ENCODE measurements around the gene KIAA0825. TPM values are rescaled to one million over a fixed set of nuclear protein-coding genes. Genes with fewer than 3 reads are reported as not detected.

KIAA0825 gene
- total and polyA plus RNA-seq, 2 of the 8 experiments (the other 6 are each of a cell fraction or from before 2014, with no cell fraction given): 0.60 to 1.0 TPM

DNA sequence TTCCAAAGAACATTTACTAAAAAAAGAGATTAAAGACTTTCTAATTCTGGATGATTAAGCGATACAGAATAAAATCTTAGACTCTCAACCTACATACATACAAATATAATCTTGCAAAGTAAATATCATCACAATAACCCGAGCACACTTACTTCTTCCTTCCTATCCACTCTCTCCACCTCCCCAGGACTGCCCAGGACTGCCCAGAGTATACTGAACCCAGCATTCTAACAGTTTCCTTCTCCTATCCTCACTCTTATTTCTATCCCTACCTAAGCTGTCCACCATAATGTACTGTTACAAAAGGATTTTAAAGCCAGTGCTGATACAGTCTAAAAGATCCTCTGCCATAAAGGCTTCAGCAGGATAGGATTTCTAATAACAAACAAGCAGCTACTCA lies 463.7 kb downstream of the KIAA0825 start:
- 89% methylated on average over 2 of the region's 2 CpGs; no CpG with 5 or more reads in 1 of the 2 experiments for WGBS, 2 experiments (ENCODE audit: extremely low coverage in 1 of 2, insufficient coverage in 1 of 2, insufficient read length in 1 of 2, insufficient replicate concordance in 2 of 2, low coverage in 1 of 2, low lambda C conversion rate in 2 of 2, missing lambda C conversion rate in 1 of 2)
- Histone ChIP-seq H2AK5ac (ENCODE audit: low read depth, low read length) (no peak overlapping the region), H3K23ac (ENCODE audit: insufficient read length) (no peak overlapping the region), H3K56ac (replicated peaks; ENCODE audit: insufficient read length, low read depth, low read length) (no peak overlapping the region), H2BK12ac (ENCODE audit: low read depth, low read length) (no peak overlapping the region), H3K9me3 (ENCODE audit: insufficient read depth in 2 of 2, low read depth in 1 of 2, low read length in 1 of 2) (no peaks in the 10 kb centered on the region; a peak in 1 of 4 replicates), H3K27me3 (replicated peaks in 1 of 4; ENCODE audit: control insufficient read depth in 3 of 4, extremely low read depth in 1 of 4, insufficient read depth in 3 of 4, low read length in 3 of 4) (no peaks in the 10 kb centered on the region), H3K4me1 (replicated peaks in 1 of 4; ENCODE audit: control insufficient read depth in 3 of 4, insufficient read depth in 4 of 4, low read length in 3 of 4) (peaks cover 0 to 2% (median 0%) of the 10 kb centered on the region in 4 experiments; a peak in 2 of 7 replicates), H3K14ac (ENCODE audit: insufficient read length) (no peak overlapping the region), H3K79me2 (ENCODE audit: control insufficient read depth in 1 of 2, insufficient read depth in 2 of 2, low read length in 2 of 2) (no peaks in the 10 kb centered on the region), H2BK20ac (ENCODE audit: low read length) (no peak overlapping the region), H3K18ac (ENCODE audit: extremely low read depth, low read length) (no peak overlapping the region), H4K5ac (ENCODE audit: insufficient read length, low read depth, low read length) (no peak overlapping the region), H2BK5ac (ENCODE audit: low read depth, low read length) (no peak overlapping the region), H4K8ac (ENCODE audit: extremely low read depth, insufficient read depth, low read length) (no peak overlapping the region), H4K20me1 (replicated peaks in 1 of 2; ENCODE audit: control insufficient read depth in 1 of 2, insufficient read depth in 2 of 2, low read length in 2 of 2) (no peaks in the 10 kb centered on the region), H4K91ac (replicated peaks; ENCODE audit: insufficient read length, low read length) (no peak overlapping the region), H3K9ac (replicated peaks in 1 of 4; ENCODE audit: extremely low read depth in 1 of 4, low read depth in 3 of 4, low read length in 3 of 4) (no peak overlapping the region), H3K23me2 (ENCODE audit: low read depth, low read length) (no peaks in the 10 kb centered on the region), H2BK15ac (ENCODE audit: low read length) (no peak overlapping the region), H3K27ac (ENCODE audit: low read depth, low read length) (no peak overlapping the region), H3K79me1 (ENCODE audit: low read depth, low read length) (no peaks in the 10 kb centered on the region), H3K4me2 (ENCODE audit: insufficient read depth in 1 of 2, low read depth in 2 of 2, low read length in 2 of 2) (no peak overlapping the region), H2AFZ (ENCODE audit: low read length) (no peak overlapping the region), H3K36me3 (ENCODE audit: control insufficient read depth in 2 of 4, insufficient read depth in 4 of 4, low read length in 3 of 4) (peaks cover 0 to 9% (median 2%) of the 10 kb centered on the region in 4 experiments; a peak in 4 of 8 replicates), H2BK120ac (replicated peaks; ENCODE audit: low read depth, low read length) (no peak overlapping the region), H3K4me3 (ENCODE audit: extremely low read depth in 1 of 4, insufficient read depth in 2 of 4, low read depth in 3 of 4, low read length in 4 of 4) (no peak overlapping the region), H3K4ac (replicated peaks; ENCODE audit: insufficient read length, low read depth, low read length) (no peak overlapping the region)
- ChIA-PET POLR2A (ENCODE audit: partially characterized antibody) (no interaction called here), CTCF (ENCODE audit: partially characterized antibody) (interaction anchor here (0.6 kb wide), 1 partner anchor 464 kb away, joined by 5 read pairs; no protein-coding TSS in a partner anchor)
- no peak for FAIRE-seq
- DNase-seq (ENCODE audit: low read depth in 1 of 2, low spot score in 2 of 2): no peak
- TF ChIP-seq JUND (IDR thresholded peaks at IDR 0.05; ENCODE audit: low read length) (no peak), CBX8 (IDR thresholded peaks at IDR 0.05; ENCODE audit: borderline replicate concordance, low read depth, low read length) (no peak), ASH2L (IDR thresholded peaks at IDR 0.05; ENCODE audit: low read length) (no peak)
- TF ChIP-seq, protein P1, sequence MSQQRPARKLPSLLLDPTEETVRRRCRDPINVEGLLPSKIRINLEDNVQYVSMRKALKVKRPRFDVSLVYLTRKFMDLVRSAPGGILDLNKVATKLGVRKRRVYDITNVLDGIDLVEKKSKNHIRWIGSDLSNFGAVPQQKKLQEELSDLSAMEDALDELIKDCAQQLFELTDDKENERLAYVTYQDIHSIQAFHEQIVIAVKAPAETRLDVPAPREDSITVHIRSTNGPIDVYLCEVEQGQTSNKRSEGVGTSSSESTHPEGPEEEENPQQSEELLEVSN (IDR thresholded peaks at IDR 0.05): no peak
